ENCODE results near the gene FARP1.

The FARP1 gene

GRCh38 chr13:98332222-98332621, 189.3 kb downstream of the FARP1 start:
- no peak for DNase-seq (ENCODE audit: low spot score)

- DNase-seq (ENCODE audit: low spot score), result no peak
These were observed 189.8 kb downstream of the FARP1 start for GRCh38 chr13:98332691-98333090.

GRCh38 chr13:98333486-98333885, 190.6 kb downstream of the FARP1 start:
- no peak for DNase-seq (ENCODE audit: low spot score)

- no peak for DNase-seq (ENCODE audit: low spot score)
These were observed 191.8 kb downstream of the FARP1 start for GRCh38 chr13:98334620-98335205.

- DNase-seq (ENCODE audit: low spot score), result no peak
These were observed 192.8 kb downstream of the FARP1 start for GRCh38 chr13:98335721-98336120.

GRCh38 chr13:98338310-98338709, 195.4 kb downstream of the FARP1 start:
- no peak for DNase-seq (ENCODE audit: low spot score)

- no peak for DNase-seq (ENCODE audit: low spot score)
These were observed 197.0 kb downstream of the FARP1 start for GRCh38 chr13:98339684-98340425.

GRCh38 chr13:98342953-98343352, 200.1 kb downstream of the FARP1 start:
- DNase-seq (ENCODE audit: low spot score), result no peak

- no peak for DNase-seq (ENCODE audit: low spot score)
These were observed 200.6 kb downstream of the FARP1 start for GRCh38 chr13:98343461-98343860.

GRCh38 chr13:98344392-98344791, 201.5 kb downstream of the FARP1 start:
- DNase-seq (ENCODE audit: low spot score), result no peak

GRCh38 chr13:98345107-98345935, 202.4 kb downstream of the FARP1 start:
- DNase-seq (ENCODE audit: low spot score), result no peak

- no peak for DNase-seq (ENCODE audit: low spot score)
These were observed 204.2 kb downstream of the FARP1 start for GRCh38 chr13:98346904-98347636.

- DNase-seq (ENCODE audit: low spot score), result no peak
These were observed 204.9 kb downstream of the FARP1 start for GRCh38 chr13:98347756-98348155.

GRCh38 chr13:98348466-98349200, 205.7 kb downstream of the FARP1 start:
- no peak for DNase-seq (ENCODE audit: low spot score)

GRCh38 chr13:98349731-98350305, 206.9 kb downstream of the FARP1 start:
- no peak for DNase-seq (ENCODE audit: low spot score)

GRCh38 chr13:98350746-98351330, 207.9 kb downstream of the FARP1 start:
- no peak for DNase-seq (ENCODE audit: low spot score)

- no peak for DNase-seq (ENCODE audit: low spot score)
These were observed 208.7 kb downstream of the FARP1 start for GRCh38 chr13:98351636-98352035.

- DNase-seq (ENCODE audit: low spot score), result no peak
These were observed 209.3 kb downstream of the FARP1 start for GRCh38 chr13:98352226-98352625.

GRCh38 chr13:98353750-98354149, 210.9 kb downstream of the FARP1 start:
- DNase-seq (ENCODE audit: low spot score), result no peak

- no peak for DNase-seq (ENCODE audit: low spot score)
These were observed 216.0 kb downstream of the FARP1 start for GRCh38 chr13:98358937-98359336.

GRCh38 chr13:98360545-98360944, 217.7 kb downstream of the FARP1 start:
- DNase-seq (ENCODE audit: low spot score), result no peak
